Loucy (cell line): Measurements from ENCODE around the gene MC4R.

Experiments used
- H2AFZ ChIP-seq: fragments of 200-600 bp; sonication (generic); 2 replicates; pipeline ENCODE4 v1.6.0; 2016; ENCODE audit warnings: antibody characterized with exemption, mild to moderate bottlenecking, low read length, moderate library complexity
- H3F3A ChIP-seq: fragments of 200-600 bp; 2 replicates; pipeline ENCODE4 v1.6.0; 2016; ENCODE audit warnings: antibody characterized with exemption, low read depth, mild to moderate bottlenecking
- H3K27me3 ChIP-seq: fragments of 200-600 bp; sonication (generic); 2 replicates; pipeline ENCODE4 v1.6.1; 2014; ENCODE audit warnings: low read length, mild to moderate bottlenecking; ENCODE audit not compliant: insufficient read depth, poor library complexity, severe bottlenecking
- H3K36me3 ChIP-seq: fragments of 200-600 bp; sonication (generic); 2 replicates; pipeline ENCODE4 v1.6.1; 2016; ENCODE audit warnings: low read length; ENCODE audit not compliant: insufficient read depth
- H3K4me1 ChIP-seq: fragments of 200-600 bp; sonication (generic); 2 replicates; pipeline ENCODE4 v1.5.1; 2014; ENCODE audit warnings: low read length, mild to moderate bottlenecking; ENCODE audit not compliant: insufficient read depth, poor library complexity, severe bottlenecking
- H3K4me2 ChIP-seq: fragments of 200-600 bp; sonication (generic); 2 replicates; pipeline ENCODE4 v1.6.0; 2014; ENCODE audit warnings: antibody characterized with exemption, low read length, low read depth, mild to moderate bottlenecking; ENCODE audit not compliant: poor library complexity, severe bottlenecking
- H3K4me3 ChIP-seq: fragments of 200-600 bp; sonication (generic); 2 replicates; pipeline ENCODE4 v1.5.1; 2014; ENCODE audit warnings: low read length, mild to moderate bottlenecking, mixed read lengths; ENCODE audit not compliant: poor library complexity, severe bottlenecking
- H3K79me2 ChIP-seq: fragments of 200-600 bp; sonication (generic); 2 replicates; pipeline ENCODE4 v1.6.1; 2014; ENCODE audit warnings: low read length; ENCODE audit not compliant: insufficient read depth
- H3K9ac ChIP-seq: fragments of 200-600 bp; sonication (generic); 2 replicates; pipeline ENCODE4 v1.6.0; 2014; ENCODE audit warnings: mild to moderate bottlenecking, low read depth, low read length, moderate library complexity; ENCODE audit not compliant: poor library complexity, severe bottlenecking
- H3K9me2 ChIP-seq: fragments of 200-600 bp; sonication (generic); replicated peaks from 2 replicates; pipeline ENCODE4 v1.6.1; 2016; ENCODE audit warnings: low read depth, low read length, mixed read lengths
- H3K9me3 ChIP-seq: fragments of 200-600 bp; sonication (generic); 2 replicates; pipeline ENCODE4 v1.6.1; 2014; ENCODE audit warnings: mild to moderate bottlenecking, antibody characterized with exemption, low read length, low read depth; ENCODE audit not compliant: insufficient read depth
- H4K20me1 ChIP-seq: fragments of 200-600 bp; sonication (generic); 2 replicates; pipeline ENCODE4 v1.6.0; 2014; ENCODE audit warnings: antibody characterized with exemption, low read length, mild to moderate bottlenecking; ENCODE audit not compliant: insufficient read depth, poor library complexity, severe bottlenecking
- CTCF ChIP-seq: fragments of 200-600 bp; sonication (generic); conservative IDR thresholded peaks from 2 replicates; pipeline ENCODE4 v1.5.1; 2014; ENCODE audit warnings: mild to moderate bottlenecking, antibody characterized with exemption, low read length
- EZH2phosphoT487 ChIP-seq: fragments of 200-600 bp; IDR thresholded peaks from 2 replicates; pipeline ENCODE4 v1.6.1; 2018; ENCODE audit warnings: antibody characterized with exemption, mild to moderate bottlenecking, moderate library complexity, borderline replicate concordance

The MC4R gene

GRCh38 chr18:60391571-60392226, 19.1 kb upstream of the MC4R start:
- Histone ChIP-seq H3K36me3 (no peaks in the 10 kb centered on the region), H3K27me3 (no peaks in the 10 kb centered on the region), H3K9ac (no peak overlapping the region), H3K4me3 (no peak overlapping the region), H2AFZ (no peak overlapping the region), H3K4me2 (no peak overlapping the region), H4K20me1 (no peaks in the 10 kb centered on the region), H3K9me3 (no peaks in the 10 kb centered on the region), H3K4me1 (no peaks in the 10 kb centered on the region), H3K79me2 (no peaks in the 10 kb centered on the region), H3K9me2 (no peaks in the 10 kb centered on the region), H3F3A (no peaks in the 10 kb centered on the region)
- no peak for TF ChIP-seq EZH2phosphoT487
- no peak for TF ChIP-seq CTCF

- Histone ChIP-seq H3K4me2 (no peak overlapping the region), H3K36me3 (no peaks in the 10 kb centered on the region), H2AFZ (no peak overlapping the region), H3K9me2 (no peaks in the 10 kb centered on the region), H3K4me1 (no peaks in the 10 kb centered on the region), H3K27me3 (no peaks in the 10 kb centered on the region), H3K9ac (no peak overlapping the region), H3K4me3 (no peak overlapping the region), H3K9me3 (no peaks in the 10 kb centered on the region), H3F3A (no peaks in the 10 kb centered on the region), H4K20me1 (no peaks in the 10 kb centered on the region), H3K79me2 (no peaks in the 10 kb centered on the region)
- TF ChIP-seq CTCF = no peak
- TF ChIP-seq EZH2phosphoT487 = no peak
These were observed 16.7 kb upstream of the MC4R start for GRCh38 chr18:60389314-60389713.

- TF ChIP-seq CTCF (no peak), EZH2phosphoT487 (no peak)
- no peak overlapping the region for H3K4me2 ChIP-seq
- H3K4me1 ChIP-seq = no peaks in the 10 kb centered on the region
- no peaks in the 10 kb centered on the region for H4K20me1 ChIP-seq
- H3K27me3 ChIP-seq = no peaks in the 10 kb centered on the region
- H3K4me3 ChIP-seq = no peak overlapping the region
- H3K9me2 ChIP-seq = no peaks in the 10 kb centered on the region
- no peaks in the 10 kb centered on the region for H3K79me2 ChIP-seq
- no peak overlapping the region for H3K9ac ChIP-seq
- H2AFZ ChIP-seq = no peak overlapping the region
- H3K36me3 ChIP-seq = no peaks in the 10 kb centered on the region
- no peaks in the 10 kb centered on the region for H3F3A ChIP-seq
- no peaks in the 10 kb centered on the region for H3K9me3 ChIP-seq
These were observed 13.1 kb upstream of the MC4R start for GRCh38 chr18:60385693-60386092.
